Measurements from ENCODE around the gene KRTAP10-11. TPM values are rescaled to one million over a fixed set of nuclear protein-coding genes. Genes with fewer than 3 reads are reported as not detected.

Gene KRTAP10-11
- total and polyA plus RNA-seq, 9 donors = not detected

- 60 to 71% (median 60%) methylated on average over 23 of the region's 23 CpGs for WGBS, 3 donors
- no peak for DNase-seq
- Histone ChIP-seq H3K27me3 (no peaks in the 10 kb centered on the region), H3K4me1 (ENCODE audit: insufficient read depth) (no peaks in the 10 kb centered on the region), H3K36me3 (no peaks in the 10 kb centered on the region), H3K27ac (no peak overlapping the region), H3K9me3 (no peaks in the 10 kb centered on the region), H3K4me3 (no peak overlapping the region)
- TF ChIP-seq POLR2A (IDR thresholded peaks at IDR 0.05) (no peak), EP300 (IDR thresholded peaks at IDR 0.05) (no peak)
- TF ChIP-seq, protein P1, sequence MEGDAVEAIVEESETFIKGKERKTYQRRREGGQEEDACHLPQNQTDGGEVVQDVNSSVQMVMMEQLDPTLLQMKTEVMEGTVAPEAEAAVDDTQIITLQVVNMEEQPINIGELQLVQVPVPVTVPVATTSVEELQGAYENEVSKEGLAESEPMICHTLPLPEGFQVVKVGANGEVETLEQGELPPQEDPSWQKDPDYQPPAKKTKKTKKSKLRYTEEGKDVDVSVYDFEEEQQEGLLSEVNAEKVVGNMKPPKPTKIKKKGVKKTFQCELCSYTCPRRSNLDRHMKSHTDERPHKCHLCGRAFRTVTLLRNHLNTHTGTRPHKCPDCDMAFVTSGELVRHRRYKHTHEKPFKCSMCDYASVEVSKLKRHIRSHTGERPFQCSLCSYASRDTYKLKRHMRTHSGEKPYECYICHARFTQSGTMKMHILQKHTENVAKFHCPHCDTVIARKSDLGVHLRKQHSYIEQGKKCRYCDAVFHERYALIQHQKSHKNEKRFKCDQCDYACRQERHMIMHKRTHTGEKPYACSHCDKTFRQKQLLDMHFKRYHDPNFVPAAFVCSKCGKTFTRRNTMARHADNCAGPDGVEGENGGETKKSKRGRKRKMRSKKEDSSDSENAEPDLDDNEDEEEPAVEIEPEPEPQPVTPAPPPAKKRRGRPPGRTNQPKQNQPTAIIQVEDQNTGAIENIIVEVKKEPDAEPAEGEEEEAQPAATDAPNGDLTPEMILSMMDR (IDR thresholded peaks at IDR 0.05) = no peak
- intact Hi-C loops (cut with DNase I) = no loop called here
Measured at GRCh38 chr21:44601596-44602462, 44.4 kb upstream of the KRTAP10-11 start.

- intact Hi-C loops (cut with DNase I) = no loop called here
- Histone ChIP-seq H3K36me3 (no peaks in the 10 kb centered on the region), H3K27me3 (no peaks in the 10 kb centered on the region), H3K27ac (no peak overlapping the region), H3K4me1 (ENCODE audit: insufficient read depth) (no peaks in the 10 kb centered on the region), H3K9me3 (no peaks in the 10 kb centered on the region), H3K4me3 (no peak overlapping the region)
- 66 to 75% (median 67%) methylated on average over 9 to 20 of the region's 21 CpGs for WGBS, 3 donors
- TF ChIP-seq POLR2A (IDR thresholded peaks at IDR 0.05) (no peak), EP300 (IDR thresholded peaks at IDR 0.05) (no peak)
- TF ChIP-seq, protein P1 (IDR thresholded peaks at IDR 0.05) = no peak
- DNase-seq = no peak
Measured at GRCh38 chr21:44602463-44602850, 43.8 kb upstream of the KRTAP10-11 start.

- no peak overlapping the region for H3K27ac ChIP-seq
- DNase-seq = no peak
Measured at GRCh38 chr21:44603109-44603875, 42.9 kb upstream of the KRTAP10-11 start.

GRCh38 chr21:44603911-44604310 is 42.3 kb upstream of the KRTAP10-11 start:
- Histone ChIP-seq H3K36me3 (no peaks in the 10 kb centered on the region), H3K4me3 (no peak overlapping the region), H3K27ac (no peak overlapping the region), H3K27me3 (no peaks in the 10 kb centered on the region), H3K9me3 (no peaks in the 10 kb centered on the region), H3K4me1 (ENCODE audit: insufficient read depth) (no peaks in the 10 kb centered on the region)
- intact Hi-C loops (cut with DNase I) = no loop called here
- no peak for DNase-seq
- TF ChIP-seq POLR2A (IDR thresholded peaks at IDR 0.05) (no peak), EP300 (IDR thresholded peaks at IDR 0.05) (no peak)
- TF ChIP-seq, protein P1 (IDR thresholded peaks at IDR 0.05) = no peak
- WGBS, 3 donors = 84 to 86% (median 85%) methylated on average over 8 of the region's 8 CpGs

More at GRCh38 chr21:44603109-44603875, 42.9 kb upstream of the KRTAP10-11 start:
- no peak overlapping the region for H3K4me3 ChIP-seq
- no peaks in the 10 kb centered on the region for H3K4me1 ChIP-seq (ENCODE audit: insufficient read depth)
- no peaks in the 10 kb centered on the region for H3K36me3 ChIP-seq
- intact Hi-C loops (cut with DNase I) = no loop called here
- no peaks in the 10 kb centered on the region for H3K27me3 ChIP-seq
- TF ChIP-seq EP300 (IDR thresholded peaks at IDR 0.05) (no peak), POLR2A (IDR thresholded peaks at IDR 0.05) (no peak)
- TF ChIP-seq, protein P1 (IDR thresholded peaks at IDR 0.05) = no peak
- WGBS, 3 donors = 51 to 57% (median 53%) methylated on average over 17 of the region's 17 CpGs
- H3K9me3 ChIP-seq = no peaks in the 10 kb centered on the region
